G401 (cell line): ENCODE data around the gene CENPX. TPM values are rescaled to one million over a fixed set of nuclear protein-coding genes. Genes with fewer than 3 reads are reported as not detected.

Source experiments
- DNase-seq: peaks from one replicate; pipeline ENCODE4 v3.0.0-alpha.2; 2015; ENCODE audit warnings: low spot score
- in situ Hi-C: cut with HindIII; loops from 2 replicates; pipeline ENCODE4 v1.10.0; 2016; ENCODE audit warnings: low sequenced_read_pairs, mixed read lengths
- total RNA-seq: library from RNA; depleted of rRNA; stranded (reverse); fragments of >200 nt; shearing (Covaris generic); gene quantifications from 2 replicates; pipeline ENCODE4 v1.2.3, GENCODE V29; 2014; rRNA removed

The CENPX gene
- total RNA-seq, 1 experiment from 2014 or later, result 57.8 TPM

GRCh38 chr17:81968850-81969812 is 53.5 kb downstream of the CENPX start:
- no peak for DNase-seq
- in situ Hi-C loops, result no loop called here

Other genes starting within 250 kb of the CENPX start
- gene GCGR, start 218.7 kb downstream of the CENPX start, total RNA-seq, result 0.61 TPM in 1 of 2 replicates, not detected in the other
- gene MCRIP1, start 189.6 kb downstream of the CENPX start, total RNA-seq, result 130 and 133 TPM in 2 replicates
- 0.31 TPM in 1 of 2 replicates, not detected in the other for gene PPP1R27, start 187.8 kb downstream of the CENPX start, total RNA-seq
- 310 and 320 TPM in 2 replicates for gene P4HB, start 162.3 kb downstream of the CENPX start, total RNA-seq
- gene ARHGDIA, start 151.5 kb downstream of the CENPX start, total RNA-seq, result 183 and 209 TPM in 2 replicates
- 379 and 407 TPM in 2 replicates for gene ALYREF, start 131.3 kb downstream of the CENPX start, total RNA-seq
- 194 and 216 TPM in 2 replicates for gene ANAPC11, start 131.2 kb downstream of the CENPX start, total RNA-seq
- 0.41 and 0.74 TPM in 2 replicates for gene NPB, start 120.6 kb downstream of the CENPX start, total RNA-seq
- gene PCYT2, start 111.5 kb downstream of the CENPX start, total RNA-seq, result 41.8 and 60.0 TPM in 2 replicates
- 15.4 and 17.6 TPM in 2 replicates for gene SIRT7, start 104.7 kb downstream of the CENPX start, total RNA-seq
- 14.5 and 15.6 TPM in 2 replicates for gene MAFG, start 95.1 kb downstream of the CENPX start, total RNA-seq
- 112 and 119 TPM in 2 replicates for gene PYCR1, start 85.6 kb downstream of the CENPX start, total RNA-seq
- not detected in 2 replicates for gene MYADML2, start 75.6 kb downstream of the CENPX start, total RNA-seq
- gene NOTUM, start 61.7 kb downstream of the CENPX start, total RNA-seq, result 2.5 and 4.5 TPM in 2 replicates
- gene ASPSCR1, start 45.2 kb downstream of the CENPX start, total RNA-seq, result 37.6 and 42.0 TPM in 2 replicates
- 21.2 and 25.1 TPM in 2 replicates for gene LRRC45, start 427 bp upstream of the CENPX start, total RNA-seq
- 176 and 261 TPM in 2 replicates for gene RAC3, start 8.8 kb upstream of the CENPX start, total RNA-seq
- 131 and 135 TPM in 2 replicates for gene DCXR, start 14.8 kb upstream of the CENPX start, total RNA-seq
- gene RFNG, start 28.9 kb upstream of the CENPX start, total RNA-seq, result 41.2 and 41.5 TPM in 2 replicates
- gene GPS1, start 29.0 kb upstream of the CENPX start, total RNA-seq, result 129 and 153 TPM in 2 replicates
- gene DUS1L, start 42.9 kb upstream of the CENPX start, total RNA-seq, result 140 and 144 TPM in 2 replicates
- 333 and 346 TPM in 2 replicates for gene FASN, start 75.4 kb upstream of the CENPX start, total RNA-seq
- 16.6 and 22.1 TPM in 2 replicates for gene CCDC57, start 190.0 kb upstream of the CENPX start, total RNA-seq
- gene SLC16A3, start 206.2 kb upstream of the CENPX start, total RNA-seq, result 280 and 292 TPM in 2 replicates